K562 (cell line): ENCODE measurements around the gene ZDHHC14. TPM values are rescaled to one million over a fixed set of nuclear protein-coding genes. Genes with fewer than 3 reads are reported as not detected.

ENCODE experiments used
- ATAC-seq: fragments of 200-7000 bp; cut with Tn5 transposase; 3 replicates; pipeline ENCODE4 v1.9.1; 2020; ENCODE audit warnings: moderate library complexity
- BruUV-seq: library from RNA; stranded (reverse); fragments of 400-500 nt; replicated peaks from 2 replicates; lab custom pipeline; 2021; lab: Mats Ljungman, UMichigan
- CTCF ChIA-PET: fragments of 300-600 bp; formaldehyde crosslinking; extraction: SDS; loops from one replicate; lab custom pipeline; 2021; ENCODE audit warnings: low intra/inter-chr PET ratio; lab: Yijun Ruan, JAX
- POLR2A ChIA-PET: fragments of 300-600, 350-650 bp; sonication (Branson Sonifier 250); formaldehyde crosslinking; extraction: SDS; loops from one replicate; lab custom pipeline; 2021; ENCODE audit warnings: antibody characterized with exemption, inconsistent platforms; lab: Yijun Ruan, JAX
- DNase-seq, 4 experiments: peaks; one replicate each; pipeline versions ENCODE4 v3.0.0 to v3.0.0-alpha.2; 2011 to 2018; ENCODE audit warnings: low spot score in 3 of 4, mixed read lengths in 3 of 4; ENCODE audit errors: extremely low read depth in 1 of 4
- FAIRE-seq: peaks from 2 replicates; lab custom pipeline; 2011; peaks lifted over from hg19 to GRCh38; lab: Jason Lieb, UNC
- H2AFZ ChIP-seq: 2 replicates; pipeline ENCODE4 v1.6.0; 2011; ENCODE audit warnings: low read depth, low read length, control low read depth, inconsistent platforms
- H3K27ac ChIP-seq: fragments of 200-600 bp; 3 replicates; pipeline ENCODE4 v1.8.0; 2011; ENCODE audit warnings: low read depth, mild to moderate bottlenecking, control low read depth, inconsistent platforms, low read length, moderate library complexity, mixed read lengths; ENCODE audit errors: extremely low read depth
- H3K27me3 ChIP-seq, 2 experiments: fragments of 300-600 bp in 1 of 2; 2 replicates in 1 of 2; 3 replicates in 1 of 2; pipeline versions ENCODE4 v1.6.0 to v1.8.0; 2011; ENCODE audit warnings: inconsistent platforms in 2 of 2, low read length in 2 of 2, mild to moderate bottlenecking in 1 of 2, mixed read lengths in 1 of 2, moderate library complexity in 1 of 2; ENCODE audit not compliant: control insufficient read depth in 2 of 2, insufficient read depth in 2 of 2
- H3K36me3 ChIP-seq: fragments of 300-600 bp; 3 replicates; pipeline ENCODE4 v1.8.0; 2011; ENCODE audit warnings: mild to moderate bottlenecking, low read length, inconsistent platforms; ENCODE audit not compliant: control insufficient read depth, insufficient read depth
- H3K4me1 ChIP-seq, 2 experiments: fragments of 200-600 bp in 1 of 2; replicated peaks in 1 of 2; 2 replicates in 1 of 2; 3 replicates in 1 of 2; pipeline versions ENCODE4 v1.5.1 to v1.8.0; 2011; ENCODE audit warnings: inconsistent platforms in 2 of 2, low read length in 2 of 2, mild to moderate bottlenecking in 1 of 2, mixed read lengths in 1 of 2, moderate library complexity in 1 of 2; ENCODE audit not compliant: control insufficient read depth in 2 of 2, insufficient read depth in 2 of 2
- H3K4me2 ChIP-seq: 2 replicates; pipeline ENCODE4 v1.6.1; 2011; ENCODE audit warnings: low read length, control low read depth, inconsistent platforms, mixed read lengths; ENCODE audit not compliant: insufficient read depth
- H3K4me3 ChIP-seq: fragments of 200-600 bp; sonication (generic), shearing (Covaris generic); 2 replicates; pipeline ENCODE4 v1.5.1; 2016; ENCODE audit warnings: control low read depth, inconsistent platforms
- H3K79me2 ChIP-seq: fragments of 200-600 bp; 3 replicates; pipeline ENCODE4 v1.8.0; 2011; ENCODE audit warnings: low read length, inconsistent platforms; ENCODE audit not compliant: control insufficient read depth, insufficient read depth
- H3K9ac ChIP-seq, 2 experiments: 2 replicates each; pipeline versions ENCODE4 v1.6.0 to v1.6.1; 2011; ENCODE audit warnings: low read depth in 2 of 2, low read length in 2 of 2, control low read depth in 1 of 2, inconsistent platforms in 1 of 2, mild to moderate bottlenecking in 1 of 2, mixed read lengths in 1 of 2; ENCODE audit not compliant: insufficient read depth in 1 of 2
- H3K9me1 ChIP-seq: one replicate; pipeline ENCODE4 v1.6.0; 2011; ENCODE audit warnings: inconsistent platforms, mild to moderate bottlenecking, low read length, moderate library complexity; ENCODE audit not compliant: control insufficient read depth, insufficient read depth
- H3K9me3 ChIP-seq: replicated peaks from 2 replicates; pipeline ENCODE4 v1.5.1; 2011; ENCODE audit warnings: low read depth, low read length, inconsistent platforms; ENCODE audit not compliant: control insufficient read depth, insufficient read depth
- H4K20me1 ChIP-seq: replicated peaks from 2 replicates; pipeline ENCODE4 v1.6.1; 2011; ENCODE audit warnings: low read length, inconsistent platforms, mixed read lengths; ENCODE audit not compliant: control insufficient read depth, insufficient read depth
- CCNT2 ChIP-seq: IDR thresholded peaks from 2 replicates; pipeline ENCODE4 v1.6.1; 2011; ENCODE audit warnings: borderline replicate concordance, low read depth, mild to moderate bottlenecking, moderate library complexity, mixed read lengths, low read length; ENCODE audit not compliant: insufficient read length; ENCODE audit errors: extremely low read depth
- EWSR1 ChIP-seq: fragments of 450-650 bp; IDR thresholded peaks from 2 replicates; pipeline ENCODE4 v1.6.1; 2018; ENCODE audit warnings: borderline replicate concordance, mild to moderate bottlenecking, low read depth, moderate library complexity; ENCODE audit not compliant: partially characterized antibody
- MYC ChIP-seq, 2 experiments: fragments of 250-450 bp in 1 of 2; sonication (Bioruptor Pico) in 1 of 2; IDR thresholded peaks; 2 replicates each; pipeline versions ENCODE4 v1.5.1 to v1.6.1; 2012 to 2021; ENCODE audit warnings: low read depth in 2 of 2, borderline replicate concordance in 1 of 2, improper control_type of control experiment in 1 of 2, low read length in 1 of 2, mild to moderate bottlenecking in 1 of 2, moderate library complexity in 1 of 2
- NFE2L1 ChIP-seq: fragments of 450-650 bp; IDR thresholded peaks from 2 replicates; pipeline ENCODE4 v1.6.1; 2016; ENCODE audit warnings: missing genetic modification characterization, low read depth, mild to moderate bottlenecking, missing compliant biosample characterization, moderate library complexity, borderline replicate concordance
- WGBS: fragments of 100-300 bp; shearing (Covaris generic); methylation state at CpG from one replicate; pipeline ENCODE4 v1.1.6; 2016; ENCODE audit warnings: low coverage, mixed read lengths; ENCODE audit not compliant: insufficient coverage; ENCODE audit errors: missing lambda C conversion rate; 5-methylcytosine and 5-hydroxymethylcytosine counted together
- in situ Hi-C: fragments of 300-500 bp; cut with MboI; formaldehyde crosslinking; loops from 4 replicates; pipeline ENCODE4 v1.15.0; 2018; ENCODE audit warnings: inconsistent platforms, mixed read lengths
- intact Hi-C: fragments of 100-400 bp; cut with micrococcal nuclease; formaldehyde crosslinking; loops from 2 replicates; pipeline ENCODE4 v1.14.2; 2022
- polyA plus RNA-seq, 8 experiments: library from polyadenylated mRNA; depleted of rRNA in 4 of 8; stranded (reverse) in 5 of 8; unstranded in 3 of 8; fragments of >200 nt; fragmentation: Nextera tagmentation in 2 of 8; fragmentation: Illumina TruSeq in 1 of 8; extraction: Ambion mirVana in 2 of 8; extraction: Trizol in 1 of 8; gene quantifications; 2 replicates each; pipeline versions ENCODE4 v1.2.1 to v1.2.3, GENCODE V29; 2011 to 2014; ENCODE audit warnings: inconsistent platforms in 1 of 8, missing spikeins in 1 of 8
- total RNA-seq, 7 experiments: library from RNA; depleted of rRNA in 6 of 7; stranded (reverse); fragments of >200 nt in 6 of 7; fragmentation: Illumina TruSeq in 2 of 7; extraction: Trizol in 2 of 7; gene quantifications; 2 replicates each; pipeline versions ENCODE4 v1.2.1 to v1.2.3, GENCODE V29; 2011 to 2021; ENCODE audit warnings: low replicate concordance in 1 of 7
- TF ChIP-seq, protein P1 (sequence below): fragments of 250-450 bp; sonication (Bioruptor Pico); IDR thresholded peaks from 2 replicates; pipeline ENCODE4 v1.8.0; 2021; ENCODE audit warnings: moderate library complexity, mild to moderate bottlenecking, inconsistent platforms
- TF ChIP-seq, protein P2 (sequence below): fragments of 450-650 bp; formaldehyde crosslinking; IDR thresholded peaks from 2 replicates; pipeline ENCODE4 v1.4.0; 2020; ENCODE audit warnings: mild to moderate bottlenecking, moderate library complexity

The ZDHHC14 gene
- total and polyA plus RNA-seq, 9 of the 15 experiments (the other 6 are each of a cell fraction or from before 2014, with no cell fraction given), result 0.92 to 23.1 (median 13.8) TPM

DNA sequence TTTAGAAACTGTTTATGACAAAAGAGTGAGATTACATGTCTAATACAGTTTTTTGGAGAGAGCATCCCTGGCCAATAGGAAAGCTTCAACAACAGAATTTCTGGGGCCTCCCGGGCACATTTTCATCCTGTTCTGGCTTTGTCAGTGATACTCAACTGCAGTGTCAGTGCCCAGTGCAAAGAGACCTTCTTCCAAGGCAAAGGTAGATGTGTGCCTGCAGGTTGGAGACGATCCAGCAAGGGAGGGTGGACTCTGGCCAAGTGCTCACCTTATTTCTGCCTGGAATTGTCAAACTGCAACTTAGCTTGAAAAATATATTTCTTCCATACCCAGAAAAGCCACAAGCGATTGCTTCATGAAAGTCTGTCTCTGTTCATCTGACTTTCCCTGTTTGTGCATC is 230.4 kb downstream of the ZDHHC14 start:
- Histone ChIP-seq H3K9ac (no peak overlapping the region), H3K9me3 (no peaks in the 10 kb centered on the region), H3K4me3 (no peak overlapping the region), H3K27ac (no peak overlapping the region), H3K4me1 (peaks cover 7 to 18% of the 10 kb centered on the region in 2 experiments; a peak in 4 of 5 replicates), H3K9me1 (no peaks in the 10 kb centered on the region), H2AFZ (no peak overlapping the region), H3K27me3 (no peaks in the 10 kb centered on the region), H4K20me1 (no peaks in the 10 kb centered on the region), H3K36me3 (no peaks in the 10 kb centered on the region; the same call in 2 of the 3 replicates), H3K79me2 (no peaks in the 10 kb centered on the region), H3K4me2 (no peak overlapping the region)
- BruUV-seq, result no TSS peak
- TF ChIP-seq NFE2L1 (tag) (no peak), MYC (IDR thresholded peaks at IDR 0.05; ENCODE audit: low read depth, low read length) (no peak), MYC (CRISPR knock-in tag; IDR thresholded peaks at IDR 0.05; ENCODE audit: borderline replicate concordance, low read depth) (no peak), EWSR1 (no peak), CCNT2 (no peak)
- TF ChIP-seq, protein P1, sequence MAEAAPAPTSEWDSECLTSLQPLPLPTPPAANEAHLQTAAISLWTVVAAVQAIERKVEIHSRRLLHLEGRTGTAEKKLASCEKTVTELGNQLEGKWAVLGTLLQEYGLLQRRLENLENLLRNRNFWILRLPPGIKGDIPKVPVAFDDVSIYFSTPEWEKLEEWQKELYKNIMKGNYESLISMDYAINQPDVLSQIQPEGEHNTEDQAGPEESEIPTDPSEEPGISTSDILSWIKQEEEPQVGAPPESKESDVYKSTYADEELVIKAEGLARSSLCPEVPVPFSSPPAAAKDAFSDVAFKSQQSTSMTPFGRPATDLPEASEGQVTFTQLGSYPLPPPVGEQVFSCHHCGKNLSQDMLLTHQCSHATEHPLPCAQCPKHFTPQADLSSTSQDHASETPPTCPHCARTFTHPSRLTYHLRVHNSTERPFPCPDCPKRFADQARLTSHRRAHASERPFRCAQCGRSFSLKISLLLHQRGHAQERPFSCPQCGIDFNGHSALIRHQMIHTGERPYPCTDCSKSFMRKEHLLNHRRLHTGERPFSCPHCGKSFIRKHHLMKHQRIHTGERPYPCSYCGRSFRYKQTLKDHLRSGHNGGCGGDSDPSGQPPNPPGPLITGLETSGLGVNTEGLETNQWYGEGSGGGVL (CRISPR knock-in tag), result no peak
- TF ChIP-seq, protein P2, sequence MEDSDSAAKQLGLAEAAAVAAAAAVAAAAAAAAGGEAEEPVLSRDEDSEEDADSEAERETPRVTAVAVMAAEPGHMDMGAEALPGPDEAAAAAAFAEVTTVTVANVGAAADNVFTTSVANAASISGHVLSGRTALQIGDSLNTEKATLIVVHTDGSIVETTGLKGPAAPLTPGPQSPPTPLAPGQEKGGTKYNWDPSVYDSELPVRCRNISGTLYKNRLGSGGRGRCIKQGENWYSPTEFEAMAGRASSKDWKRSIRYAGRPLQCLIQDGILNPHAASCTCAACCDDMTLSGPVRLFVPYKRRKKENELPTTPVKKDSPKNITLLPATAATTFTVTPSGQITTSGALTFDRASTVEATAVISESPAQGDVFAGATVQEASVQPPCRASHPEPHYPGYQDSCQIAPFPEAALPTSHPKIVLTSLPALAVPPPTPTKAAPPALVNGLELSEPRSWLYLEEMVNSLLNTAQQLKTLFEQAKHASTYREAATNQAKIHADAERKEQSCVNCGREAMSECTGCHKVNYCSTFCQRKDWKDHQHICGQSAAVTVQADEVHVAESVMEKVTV (CRISPR knock-in tag), result no peak
- ATAC-seq (no peak), DNase-seq (no peak), FAIRE-seq (no peak)
- CTCF ChIA-PET, result no interaction called here
- 86% methylated on average over 3 of the region's 3 CpGs for WGBS
- POLR2A ChIA-PET, result interaction anchor here (1.0 to 2.9 kb wide), 5 partner anchors 9 to 288 kb away, joined by 3 to 12 read pairs (median 7); partner anchors contain the start of gene TMEM242
- intact Hi-C loops, result loop anchor here (5.0 kb wide), 1 partner anchor 289 kb away; the partner anchor contains the start of gene TMEM242
- in situ Hi-C loops, result no loop called here
